Mesenteric fat pad (tissue), 1 donor: Measurements from ENCODE around the gene NDUFA12. TPM values are rescaled to one million over a fixed set of nuclear protein-coding genes. Genes with fewer than 3 reads are reported as not detected.

Experiments used
- DNase-seq: peaks from one replicate; pipeline ENCODE4 v3.0.0-alpha.2; 2020; ENCODE audit warnings: low spot score
- total RNA-seq: library from RNA; stranded (reverse); fragmentation: NEBNext Ultra II Directional; extraction: Animal tissue kit (Norgen Biotek cat#: 25700); gene quantifications from one replicate; pipeline ENCODE4 v1.2.1, GENCODE V29; 2021
- donor health status: DM: yes; HTN: yes; CAD: no.

NDUFA12 gene
- total RNA-seq, 1 donor from 2014 or later: 80.6 TPM

DNA sequence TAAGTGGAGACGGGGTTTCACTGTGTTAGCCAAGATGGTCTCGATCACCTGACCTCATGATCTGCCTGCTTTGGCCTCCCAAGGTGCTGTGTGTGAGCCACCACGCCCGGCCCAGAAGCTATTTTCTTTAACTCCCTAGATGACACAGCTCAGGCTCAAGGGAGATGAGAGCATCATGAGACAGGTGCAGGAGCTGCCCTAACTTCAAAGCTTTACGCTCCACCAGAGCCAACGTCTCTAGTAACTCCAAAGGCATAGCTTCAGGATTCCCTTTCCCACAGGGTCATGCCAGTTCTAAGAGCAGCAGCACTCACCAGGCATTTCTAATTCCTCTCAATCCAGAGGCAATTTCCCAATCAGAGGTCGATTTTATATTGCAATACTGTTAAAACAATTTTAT, 21.0 kb downstream of the NDUFA12 start:
- DNase-seq: no peak

DNA sequence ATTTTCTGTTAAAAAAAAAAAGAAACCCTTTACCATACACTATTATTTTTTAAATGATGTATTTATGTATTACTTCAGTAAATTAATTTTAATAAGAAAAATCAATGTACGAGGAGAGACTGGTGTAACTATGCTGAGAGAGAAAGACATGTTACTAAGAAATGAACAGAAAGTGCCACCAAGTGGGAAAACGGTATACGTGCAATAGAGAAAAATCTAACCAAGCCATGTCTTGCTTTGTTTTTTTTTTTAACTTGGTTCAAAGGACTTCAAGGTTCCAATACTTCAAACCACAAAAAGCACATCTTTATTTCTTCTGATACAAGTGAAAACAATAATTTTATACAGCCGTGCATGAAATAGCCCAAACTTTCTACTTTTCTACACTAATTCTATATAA, 22.9 kb downstream of the NDUFA12 start:
- DNase-seq: no peak

- DNase-seq: no peak
These were observed 23.6 kb downstream of the NDUFA12 start for GRCh38 chr12:94979941-94980340.

- no peak for DNase-seq
These were observed 25.6 kb downstream of the NDUFA12 start for GRCh38 chr12:94977766-94978468.

- no peak for DNase-seq
These were observed 30.3 kb downstream of the NDUFA12 start for GRCh38 chr12:94973221-94973620.

DNA sequence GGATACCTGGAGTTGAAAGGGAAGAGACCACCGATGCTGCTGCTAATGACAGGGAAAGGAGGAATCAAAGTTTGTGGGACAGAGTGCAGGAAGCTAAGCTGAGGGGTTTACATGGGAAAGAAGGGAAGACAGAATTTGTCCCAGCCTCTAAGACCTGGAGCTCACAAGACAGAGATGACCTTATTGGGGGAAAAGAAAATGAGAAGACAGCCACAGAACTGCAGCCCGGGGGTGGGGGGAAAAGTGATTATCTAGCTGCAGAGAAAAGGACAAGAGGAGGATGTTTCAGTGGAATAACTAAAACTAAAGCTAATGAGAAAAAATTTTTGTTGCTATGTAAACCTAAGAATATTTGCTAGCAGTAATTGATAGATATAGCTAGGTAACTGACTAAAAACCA, 30.7 kb downstream of the NDUFA12 start:
- DNase-seq: no peak

GRCh38 chr12:94971923-94972322, 31.6 kb downstream of the NDUFA12 start:
- no peak for DNase-seq

DNA sequence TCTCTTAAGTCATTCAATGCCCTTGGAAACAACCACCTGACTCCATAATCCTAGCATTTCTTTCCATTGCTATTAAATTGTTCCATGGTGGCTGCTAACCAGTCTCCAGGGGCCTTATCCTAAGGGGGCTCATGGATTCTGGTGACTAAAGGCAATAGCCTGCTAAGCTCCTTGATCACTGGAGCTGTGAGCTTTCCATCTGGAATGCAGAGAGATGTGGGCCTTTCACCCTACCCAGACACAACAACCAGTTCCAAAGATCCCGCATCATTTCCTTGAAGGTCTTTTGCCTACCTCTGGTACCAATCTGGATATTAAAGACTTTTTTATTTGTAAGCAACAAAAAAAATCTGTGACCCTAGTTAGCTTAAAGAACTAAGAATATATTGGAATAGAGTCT, 32.9 kb downstream of the NDUFA12 start:
- no peak for DNase-seq

DNA sequence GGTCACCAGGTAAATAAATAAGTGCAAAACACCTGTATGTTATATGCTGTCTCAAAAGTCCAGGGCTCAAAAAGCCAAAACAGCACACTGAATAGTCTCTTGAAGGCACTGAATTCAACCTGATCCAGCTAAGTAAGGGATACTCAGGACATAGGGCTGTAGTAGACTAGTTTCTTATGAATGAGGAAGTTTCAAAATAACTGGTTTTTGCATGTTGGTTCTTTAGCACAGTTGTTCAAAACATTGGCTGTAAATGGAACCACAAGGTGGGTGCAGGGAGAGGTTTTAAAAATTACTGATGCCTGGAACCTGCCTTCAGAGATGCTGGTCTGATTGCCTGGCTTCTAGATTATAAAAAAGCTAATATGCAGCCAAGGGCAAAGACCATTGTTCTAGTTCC, 34.1 kb downstream of the NDUFA12 start:
- no peak for DNase-seq

- no peak for DNase-seq
These were observed 37.4 kb downstream of the NDUFA12 start for GRCh38 chr12:94965982-94966630.

GRCh38 chr12:94963649-94964048, 39.8 kb downstream of the NDUFA12 start:
- DNase-seq: no peak

DNA sequence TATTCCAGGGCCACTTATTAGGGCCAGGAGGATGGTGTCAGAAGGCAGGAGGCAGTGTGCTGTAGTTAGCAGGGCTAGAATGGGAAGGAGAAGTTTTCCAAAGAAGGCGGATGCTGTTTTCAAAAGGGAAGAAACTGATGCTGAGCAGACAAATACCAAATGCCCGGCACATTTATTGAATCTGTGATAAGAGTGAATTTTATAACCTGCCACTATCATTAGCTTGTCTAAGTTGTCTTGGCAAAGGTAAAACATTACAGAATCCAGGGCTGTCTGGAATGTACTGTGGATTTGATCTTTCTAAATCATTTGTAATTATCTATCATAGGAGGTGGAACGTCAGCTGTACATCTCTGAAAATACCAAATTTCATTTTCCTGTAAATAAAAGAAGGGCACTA, 40.8 kb downstream of the NDUFA12 start:
- DNase-seq: no peak

- DNase-seq: no peak
These were observed 41.6 kb downstream of the NDUFA12 start for GRCh38 chr12:94961911-94962310.

DNA sequence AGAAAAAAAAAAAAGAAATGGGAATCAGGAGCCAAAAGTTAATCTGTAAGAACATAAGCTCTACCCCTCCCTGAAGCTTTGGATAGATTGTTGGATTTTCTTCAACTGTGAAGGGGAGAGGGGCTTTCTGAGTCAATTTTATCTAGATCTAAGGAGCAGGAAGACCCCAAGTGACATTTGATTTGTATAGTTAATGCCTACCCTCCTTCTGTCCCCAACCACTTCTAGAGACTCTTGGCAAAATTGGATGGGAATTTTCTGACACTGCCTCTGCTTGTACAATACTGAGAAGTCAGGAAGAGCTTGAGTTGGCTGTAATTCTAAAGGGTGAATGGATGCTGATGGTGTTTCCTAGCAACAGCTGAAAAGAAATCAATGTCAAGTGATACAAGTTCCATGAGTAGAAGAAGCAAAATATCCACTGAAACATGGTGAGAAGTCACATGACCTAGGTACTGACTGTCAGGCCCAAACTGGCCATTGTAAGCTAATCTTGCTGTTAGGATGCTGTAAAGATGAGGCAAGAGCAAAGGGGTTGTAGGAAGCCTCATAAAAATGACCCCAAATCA, 42.2 kb downstream of the NDUFA12 start:
- no peak for DNase-seq

DNA sequence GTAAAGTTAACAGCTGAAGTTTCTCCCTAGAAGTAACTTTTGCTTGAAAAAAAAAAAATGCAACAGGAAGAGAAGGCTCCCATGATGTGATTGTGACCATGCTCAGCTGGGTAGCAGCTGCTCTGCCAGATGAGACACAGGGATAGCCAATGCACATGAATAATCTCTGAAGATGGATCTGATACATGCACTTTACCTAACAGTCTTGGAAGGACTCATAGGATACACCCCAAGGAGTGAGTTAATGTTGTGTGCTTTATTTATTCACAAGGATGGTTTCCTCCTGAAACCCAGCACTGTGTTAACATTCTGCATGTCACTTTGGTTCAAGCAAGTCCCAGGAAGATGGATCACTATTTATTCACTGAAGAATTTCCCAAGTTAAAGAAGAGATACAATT, 46.5 kb downstream of the NDUFA12 start:
- DNase-seq: no peak

GRCh38 chr12:94954948-94955592, 48.4 kb downstream of the NDUFA12 start:
- no peak for DNase-seq

DNA sequence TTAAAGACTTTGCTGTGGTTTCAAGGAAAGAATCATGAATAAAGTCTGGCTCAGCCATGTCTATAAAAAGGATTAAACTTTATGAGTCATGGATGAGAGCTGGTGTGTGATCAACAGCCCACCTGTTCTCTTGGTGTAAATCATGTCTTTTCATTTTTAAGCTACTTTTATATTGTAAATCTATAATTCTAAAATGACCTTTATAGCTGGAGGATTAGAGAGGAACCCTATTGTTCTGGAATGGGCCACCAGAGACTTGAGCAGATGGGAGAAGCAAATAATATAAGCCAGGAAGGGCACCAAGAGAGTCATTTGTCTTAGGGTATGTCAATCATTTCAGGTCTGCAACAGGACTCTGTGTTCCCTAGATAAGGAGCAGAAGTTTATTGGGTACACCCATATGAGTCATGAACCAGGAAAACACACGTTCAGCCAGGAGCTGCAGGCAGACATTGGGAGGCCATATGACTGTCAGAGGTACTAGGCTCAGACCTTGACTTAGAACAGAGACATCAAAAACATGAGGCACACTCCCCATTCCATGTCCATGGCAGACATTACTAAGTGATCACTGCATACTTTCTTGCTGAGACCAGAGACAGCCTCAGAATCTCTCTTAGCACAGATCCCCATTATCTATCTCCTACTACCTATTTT, 49.3 kb downstream of the NDUFA12 start:
- no peak for DNase-seq

- DNase-seq: no peak
These were observed 51.2 kb downstream of the NDUFA12 start for GRCh38 chr12:94952325-94952724.

- DNase-seq: no peak
These were observed 52.2 kb downstream of the NDUFA12 start for GRCh38 chr12:94951071-94951934.

- DNase-seq: no peak
These were observed 55.2 kb downstream of the NDUFA12 start for GRCh38 chr12:94948232-94948810.
